Activated T-helper 1 cell treated with anti-CD3 and anti-CD28 coated beads, Interleukin-2, amount 50 U/mL, for 16 hours (primary cell): ENCODE measurements around the gene PEX7.
"Not testable (repeated sequence)": the region's sequence is repeated elsewhere in the genome, so short reads cannot be mapped to it uniquely, and the experiment has no call there.

Experiments
- DNase-seq, 2 donors: peaks; one replicate each; pipeline ENCODE4 v3.0.0-alpha.2; 2020; ENCODE audit warnings: low read depth in 1 of 2, low spot score in 1 of 2

PEX7 gene, protein sequence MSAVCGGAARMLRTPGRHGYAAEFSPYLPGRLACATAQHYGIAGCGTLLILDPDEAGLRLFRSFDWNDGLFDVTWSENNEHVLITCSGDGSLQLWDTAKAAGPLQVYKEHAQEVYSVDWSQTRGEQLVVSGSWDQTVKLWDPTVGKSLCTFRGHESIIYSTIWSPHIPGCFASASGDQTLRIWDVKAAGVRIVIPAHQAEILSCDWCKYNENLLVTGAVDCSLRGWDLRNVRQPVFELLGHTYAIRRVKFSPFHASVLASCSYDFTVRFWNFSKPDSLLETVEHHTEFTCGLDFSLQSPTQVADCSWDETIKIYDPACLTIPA

DNA sequence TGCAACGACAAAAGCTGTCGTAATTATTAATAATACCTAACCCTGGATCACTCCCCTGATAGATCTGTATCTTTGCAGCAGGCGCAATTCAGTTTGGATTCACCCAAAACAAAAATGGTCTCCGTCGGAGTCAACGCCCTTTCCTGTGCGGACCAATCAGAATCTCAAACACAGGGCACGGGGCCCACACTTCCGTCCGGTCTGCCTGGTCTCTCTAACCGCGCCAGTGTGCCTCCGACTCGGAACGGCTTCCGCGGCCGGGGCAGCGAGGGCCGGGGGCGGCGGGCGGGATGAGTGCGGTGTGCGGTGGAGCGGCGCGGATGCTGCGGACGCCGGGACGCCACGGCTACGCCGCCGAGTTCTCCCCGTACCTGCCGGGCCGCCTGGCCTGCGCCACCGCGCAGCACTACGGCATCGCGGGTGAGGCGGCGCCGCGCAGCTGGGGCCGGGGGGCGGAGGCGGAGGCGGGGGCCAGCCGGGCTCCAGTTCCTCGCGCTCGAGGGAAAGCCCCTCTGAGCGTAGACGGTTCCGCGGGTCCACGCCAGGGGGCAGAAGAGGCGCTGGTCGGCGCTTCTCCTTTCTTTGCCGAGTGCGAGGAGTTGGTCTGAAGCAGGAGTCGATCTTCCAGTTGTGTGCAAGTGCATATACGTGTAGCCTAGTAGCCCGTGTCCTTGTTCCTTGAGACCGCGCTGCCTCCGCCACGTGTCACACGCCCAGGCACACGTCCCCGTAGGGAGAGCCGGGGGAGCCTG is at the start of gene PEX7:
Gene PEX7, plus strand, starts transcription at position 217 of the 752 bp plus-strand sequence. Its CDS starts 74 bp downstream, at position 291.
- peak; percentile 59 to 79 for DNase-seq

DNA sequence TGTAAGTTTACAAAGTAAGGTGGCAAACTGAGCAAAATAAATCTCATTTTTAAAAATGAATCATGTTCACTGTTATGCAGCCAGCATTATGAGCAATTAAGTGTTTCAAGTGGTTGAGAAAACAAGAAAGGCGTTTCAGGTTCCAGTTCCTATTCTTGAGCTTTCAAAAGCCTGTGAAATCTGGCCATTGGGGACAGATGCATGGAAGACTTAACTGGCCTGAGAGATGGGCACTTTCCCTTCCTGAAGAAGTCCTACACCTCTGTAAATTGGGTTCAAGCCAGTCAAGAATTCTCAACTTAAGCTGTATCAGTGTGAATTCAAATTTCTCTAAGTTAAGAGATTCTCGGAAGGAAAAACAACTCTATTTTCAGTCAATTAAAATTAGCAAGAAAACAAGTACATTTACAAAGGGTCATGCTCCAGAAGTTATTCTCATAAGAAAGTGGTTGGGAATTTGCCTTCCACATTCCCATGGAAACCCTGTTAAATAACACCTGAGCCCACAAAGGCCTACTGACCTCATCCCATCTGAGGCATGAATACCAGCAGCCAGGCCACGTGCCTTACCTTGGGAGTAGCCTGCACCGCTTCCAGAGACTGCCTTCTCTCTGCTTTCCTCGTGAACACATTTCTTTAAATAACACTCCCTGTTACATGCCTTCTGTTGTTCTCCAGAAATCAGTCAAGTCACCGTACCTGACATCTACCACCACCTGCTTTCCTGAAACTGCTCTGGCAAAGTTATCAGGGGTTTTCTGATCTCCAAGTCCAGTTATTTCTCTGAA is 49.5 kb upstream of the PEX7 start:
- no peak for DNase-seq

DNA sequence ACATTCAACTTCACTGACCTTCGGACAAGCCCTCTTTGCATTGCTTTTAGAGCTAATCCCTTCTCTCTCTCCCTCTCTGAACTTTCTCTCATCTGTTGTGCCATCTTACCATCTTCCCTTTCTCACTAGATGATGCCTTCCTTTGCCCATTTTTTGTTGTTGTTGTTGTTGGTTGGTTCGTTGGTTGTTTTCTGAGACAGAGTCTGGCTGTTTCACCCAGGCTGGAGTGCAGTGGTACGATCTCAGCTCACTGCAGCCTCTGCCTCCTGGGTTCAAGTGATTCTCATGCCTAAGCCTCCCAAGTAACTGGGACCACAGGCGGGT is 49.0 kb upstream of the PEX7 start:
- no peak for DNase-seq

DNA sequence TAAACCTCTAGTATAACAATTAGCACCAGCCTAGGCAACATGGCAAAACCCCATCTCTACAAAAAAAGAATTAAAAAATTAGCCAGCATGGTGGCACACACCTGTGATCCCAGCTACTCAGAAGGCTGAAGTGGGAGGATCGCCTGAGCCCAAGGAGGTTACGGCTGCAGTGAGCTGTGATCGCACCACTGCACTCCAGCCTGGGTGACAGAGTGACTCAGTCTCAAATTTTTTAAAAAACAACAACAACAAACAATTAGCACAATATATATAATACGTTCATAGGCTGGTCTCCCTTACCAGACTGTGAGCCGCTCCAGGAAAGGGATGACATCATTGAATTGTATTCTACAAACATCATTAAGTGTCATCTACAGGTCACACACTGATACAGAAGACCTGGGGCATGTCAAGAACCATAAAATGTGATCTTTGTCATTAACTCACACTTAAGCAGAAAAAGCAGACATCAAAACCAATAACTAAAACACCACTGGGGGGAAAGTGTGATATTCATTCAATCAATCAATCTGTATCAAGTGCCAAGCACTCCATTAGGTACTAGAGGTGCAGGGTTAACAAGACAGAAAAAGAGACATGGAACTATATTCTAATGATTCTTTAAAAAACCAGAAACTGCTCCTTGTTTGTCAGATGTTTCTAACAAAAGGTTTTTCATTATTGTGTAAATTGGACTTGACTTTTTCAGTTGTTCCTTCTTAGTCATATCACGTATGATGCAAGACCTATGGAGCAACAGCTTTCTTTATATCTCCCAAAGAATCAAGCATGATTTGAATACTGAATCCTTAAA is 48.0 kb upstream of the PEX7 start:
- DNase-seq, result no peak

DNA sequence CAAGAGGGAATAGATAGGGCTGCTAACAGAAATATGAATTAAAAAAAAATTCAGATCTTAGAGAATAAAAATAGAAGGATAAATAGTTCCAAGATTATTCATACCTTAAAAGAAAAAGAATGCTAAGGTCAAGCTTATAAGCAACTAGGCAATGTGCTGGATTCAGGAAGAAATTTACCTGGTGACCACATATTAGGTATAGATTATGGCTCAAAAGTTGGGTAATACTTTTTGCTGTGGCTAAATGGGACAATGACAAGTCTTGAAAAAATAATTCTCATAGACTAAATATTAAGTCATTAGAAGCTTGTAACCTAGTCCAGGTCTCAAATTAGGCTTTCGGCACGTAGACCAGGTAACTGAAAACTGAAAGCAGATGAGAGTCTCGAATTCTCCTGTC is 47.3 kb upstream of the PEX7 start:
- DNase-seq, result no peak

DNA sequence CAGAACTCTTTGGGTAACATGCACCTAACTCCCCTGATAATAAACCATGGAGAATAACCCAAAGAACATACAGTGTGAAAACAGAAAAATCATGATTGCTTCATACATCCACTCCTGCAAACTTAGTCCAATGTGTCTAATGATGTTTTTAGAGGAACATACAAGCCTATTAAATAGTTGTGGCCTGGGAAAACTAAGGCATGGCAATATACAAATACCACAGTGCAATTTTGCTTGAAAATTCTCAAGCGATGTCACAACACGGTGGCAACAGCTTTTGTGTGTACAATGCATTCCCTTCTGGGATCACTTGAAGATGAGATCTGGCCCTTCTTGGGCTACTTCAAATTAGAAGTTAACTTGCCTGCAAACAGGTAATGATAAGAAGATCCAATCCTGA is 46.8 kb upstream of the PEX7 start:
- DNase-seq, result no peak

DNA sequence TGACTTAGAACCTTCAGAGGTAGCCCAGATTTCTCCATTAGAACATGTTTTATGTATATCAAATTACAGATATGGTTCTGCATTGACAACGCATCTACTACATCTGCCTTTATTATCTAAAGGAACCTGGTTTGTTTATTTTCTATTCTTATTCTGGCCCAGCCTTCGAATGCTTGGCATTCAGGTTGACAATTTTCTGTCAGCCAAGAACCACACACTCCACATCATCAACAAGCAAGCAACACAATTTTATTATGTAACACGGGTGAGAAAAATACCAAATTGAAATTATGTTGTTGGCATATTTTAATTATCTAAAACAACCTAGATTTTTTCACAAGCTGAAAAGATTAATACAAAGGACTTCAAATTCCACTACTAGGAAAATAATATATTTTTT is 44.7 kb upstream of the PEX7 start:
- DNase-seq, result no peak

DNA sequence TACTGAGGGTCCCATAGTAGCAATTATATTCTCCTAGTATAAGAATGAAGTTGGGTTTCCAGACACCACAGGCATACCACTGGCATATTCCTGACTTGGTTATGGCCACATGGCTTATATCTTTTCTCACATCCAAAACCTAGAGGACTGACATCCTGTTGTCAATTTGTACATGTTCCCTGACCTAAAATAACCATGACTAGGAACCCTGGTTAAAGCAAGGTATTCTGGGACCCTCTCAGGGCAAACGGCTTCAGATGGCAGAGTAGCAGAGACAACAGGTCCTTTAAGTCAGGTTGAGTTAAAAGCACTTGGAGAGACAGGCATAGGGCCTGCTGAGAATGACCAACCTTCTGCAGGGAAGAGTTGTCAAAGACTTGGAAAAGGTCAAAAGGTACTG is 42.7 kb upstream of the PEX7 start:
- DNase-seq, result no peak

DNA sequence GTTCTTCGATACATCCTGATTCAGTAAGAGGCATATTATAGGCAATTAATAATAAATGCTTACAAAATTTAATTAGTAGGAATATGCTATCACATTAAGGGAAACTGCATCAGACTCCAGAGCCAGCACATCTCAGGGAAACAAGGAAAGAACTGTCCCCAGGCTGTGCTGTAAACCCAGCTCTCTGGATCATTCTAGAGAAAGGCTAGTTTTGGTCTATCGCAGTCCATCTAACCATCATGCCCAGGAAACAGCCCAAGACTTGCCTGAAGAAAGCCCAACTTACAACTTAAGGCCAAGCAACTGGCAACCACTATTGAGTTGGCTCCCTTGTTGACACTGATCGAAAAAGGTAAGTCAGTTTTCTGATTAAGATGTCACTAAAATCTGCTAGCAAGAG is 41.4 kb upstream of the PEX7 start:
- DNase-seq, result no peak

DNA sequence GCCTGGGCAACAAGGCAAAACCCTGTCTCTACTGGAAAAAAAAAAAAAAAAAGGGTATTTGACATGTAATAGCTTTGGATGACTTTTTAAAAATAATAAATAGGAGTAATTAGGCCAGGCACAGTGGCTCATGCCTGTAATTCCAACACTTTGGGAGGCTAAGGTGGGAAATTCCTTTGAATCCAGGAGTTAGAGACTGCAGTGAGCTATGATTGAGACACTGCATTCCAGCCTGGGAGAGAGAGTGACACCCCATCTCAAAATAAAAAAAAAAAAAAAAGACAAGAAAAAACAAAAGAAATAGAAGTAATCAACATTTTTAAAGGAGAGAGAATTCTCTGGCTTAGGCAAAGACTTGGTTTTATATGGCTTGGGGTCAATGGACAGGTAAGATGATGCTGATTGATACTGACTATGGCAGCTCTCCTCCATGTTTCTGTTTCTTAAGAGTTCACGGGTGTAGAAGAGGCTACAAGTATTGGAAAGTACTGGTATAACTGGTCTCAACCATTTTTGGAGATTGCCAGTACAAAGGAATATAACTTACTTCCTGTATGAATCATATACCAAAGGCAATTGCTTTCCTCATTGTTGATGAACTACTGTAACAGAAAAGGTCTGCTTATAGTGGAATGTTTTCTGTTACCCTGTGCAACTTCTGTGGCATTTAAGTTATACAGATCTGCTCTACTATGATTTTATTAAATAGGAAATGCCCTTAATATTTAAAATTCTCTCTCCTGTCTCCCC is 40.2 kb upstream of the PEX7 start:
- DNase-seq, result no peak

DNA sequence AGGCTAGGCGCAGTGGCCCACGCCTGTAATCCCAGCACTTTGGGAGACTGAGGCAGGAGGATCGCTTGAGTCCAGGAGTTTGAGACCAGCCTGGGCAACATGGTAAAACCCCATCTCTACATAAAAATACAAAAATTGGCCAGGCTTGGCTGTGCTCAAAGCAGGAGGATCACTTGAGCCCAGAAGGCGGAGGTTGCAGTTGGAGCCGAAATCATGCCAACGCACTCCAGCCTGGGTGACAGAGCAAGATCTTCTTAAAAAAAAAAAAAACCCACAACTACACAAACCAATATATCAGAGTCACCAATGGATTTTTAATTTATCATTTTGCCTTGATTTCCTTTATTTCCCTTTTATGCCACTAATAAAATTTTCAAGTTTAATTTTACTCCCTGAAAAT is 39.4 kb upstream of the PEX7 start:
- DNase-seq, result no peak

DNA sequence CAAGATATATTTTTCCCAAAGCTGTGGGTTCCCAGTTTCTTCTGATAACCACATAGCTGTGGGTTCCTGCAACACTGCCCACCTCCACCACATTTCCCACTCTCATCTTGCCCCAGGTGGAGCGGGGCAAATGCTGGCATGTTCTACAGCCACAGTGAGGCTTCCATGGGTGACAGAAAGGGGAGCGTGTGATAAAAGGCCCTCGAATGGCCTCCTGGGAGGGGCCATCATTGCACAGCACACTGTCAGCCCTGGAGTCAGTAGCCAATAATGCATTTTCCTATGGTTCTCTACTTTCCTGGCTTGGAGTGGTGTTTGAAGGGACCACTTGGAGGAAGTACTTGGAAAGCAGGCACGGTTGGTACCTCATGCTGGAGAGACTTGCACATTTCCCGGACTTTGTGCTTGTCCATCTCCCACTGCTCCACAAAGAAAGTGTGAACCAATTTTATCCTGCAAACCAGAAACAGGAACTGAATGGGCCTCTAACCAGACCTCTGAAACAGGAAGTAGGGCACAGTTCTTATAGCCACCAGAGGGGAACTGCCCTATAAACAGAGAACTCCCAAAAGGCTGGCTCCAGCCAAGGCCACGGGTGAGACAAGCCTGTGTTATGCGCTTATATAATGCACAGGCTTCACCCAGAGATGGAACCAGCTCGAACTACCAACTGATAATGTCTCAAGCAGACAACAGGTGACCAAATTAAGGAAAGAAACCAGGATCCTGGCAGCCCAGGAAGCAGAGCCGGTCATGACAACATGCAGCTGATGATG is 38.7 kb upstream of the PEX7 start:
- no peak for DNase-seq

DNA sequence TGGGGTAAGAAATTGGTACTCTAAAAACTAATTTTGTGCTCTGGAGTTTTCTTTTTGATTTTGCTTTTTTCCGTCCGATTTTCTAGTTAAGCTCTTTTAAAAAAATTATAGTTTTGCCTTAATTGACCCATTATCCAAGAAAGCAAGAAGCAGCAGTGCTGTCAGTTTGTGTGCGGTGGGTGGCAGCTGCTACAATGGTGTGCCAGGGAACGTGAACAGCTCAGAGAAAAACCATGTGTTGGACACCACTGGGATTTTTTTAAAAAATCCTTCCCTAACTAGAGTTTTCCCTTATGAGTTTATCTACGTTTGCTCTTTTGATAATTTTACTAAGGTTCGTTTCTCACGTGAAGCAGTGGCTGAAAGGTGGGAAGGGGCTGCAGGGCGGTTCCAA is 38.1 kb upstream of the PEX7 start:
- DNase-seq, result no peak

DNA sequence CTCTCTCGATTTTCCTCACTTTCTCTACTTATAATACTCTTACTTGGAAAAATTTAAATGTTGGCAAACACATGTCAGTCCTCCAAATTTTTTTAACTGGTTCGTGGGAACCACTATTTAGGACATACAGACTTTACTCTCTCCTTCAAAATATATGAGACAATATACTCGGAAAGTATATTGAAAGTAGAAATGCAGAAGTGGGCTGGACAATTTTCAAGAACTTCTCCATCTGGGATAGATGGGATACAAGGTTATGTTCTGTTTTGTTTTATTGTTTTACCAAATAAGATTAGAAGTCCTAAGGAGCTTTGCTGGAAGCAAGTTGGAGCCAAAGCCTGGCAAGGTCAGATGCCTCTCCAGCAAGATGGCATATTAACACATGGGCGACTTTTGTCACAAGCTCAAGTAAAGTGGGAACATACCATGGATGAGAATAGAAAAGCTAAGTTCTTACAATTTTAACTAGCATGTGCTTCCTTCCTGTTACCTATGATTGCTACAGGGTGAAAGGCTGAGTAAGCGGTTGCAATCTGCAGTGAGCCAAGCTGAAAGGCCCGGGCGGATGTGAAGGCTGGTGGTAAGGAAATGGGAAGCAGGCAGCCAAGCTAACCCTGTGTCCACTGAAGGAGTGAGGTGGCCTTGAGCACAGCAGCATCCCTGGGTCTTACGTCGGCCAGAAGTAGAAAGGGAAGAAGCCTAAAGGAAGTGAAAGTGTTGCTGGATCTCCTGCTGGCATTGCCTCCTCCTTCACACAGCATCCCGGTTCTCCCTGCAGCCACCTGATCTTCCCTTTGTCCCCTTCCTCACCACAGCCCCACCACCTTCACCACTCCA is 37.3 kb upstream of the PEX7 start:
- DNase-seq, result peak in 1 of 2 donors; percentile 16

DNA sequence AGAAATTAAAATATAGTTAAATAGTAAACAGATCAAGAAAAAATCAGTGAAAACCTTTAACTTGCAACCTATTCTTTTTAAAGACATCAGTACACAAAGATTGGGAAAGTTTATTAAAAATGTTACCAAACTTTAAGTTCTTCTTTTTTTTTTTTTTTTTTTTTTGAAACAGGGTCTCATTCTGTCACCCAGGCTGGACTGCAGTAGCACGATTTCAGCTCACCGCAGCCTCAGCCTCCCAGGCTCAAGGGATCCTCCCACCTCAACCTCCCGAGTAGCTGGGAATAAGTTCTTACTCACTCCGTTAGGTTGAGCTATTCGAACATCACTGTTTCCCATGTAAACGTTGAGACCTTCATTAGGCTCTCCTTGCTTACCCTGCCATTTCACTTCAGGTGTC is 35.7 kb upstream of the PEX7 start:
- DNase-seq, result no peak

DNA sequence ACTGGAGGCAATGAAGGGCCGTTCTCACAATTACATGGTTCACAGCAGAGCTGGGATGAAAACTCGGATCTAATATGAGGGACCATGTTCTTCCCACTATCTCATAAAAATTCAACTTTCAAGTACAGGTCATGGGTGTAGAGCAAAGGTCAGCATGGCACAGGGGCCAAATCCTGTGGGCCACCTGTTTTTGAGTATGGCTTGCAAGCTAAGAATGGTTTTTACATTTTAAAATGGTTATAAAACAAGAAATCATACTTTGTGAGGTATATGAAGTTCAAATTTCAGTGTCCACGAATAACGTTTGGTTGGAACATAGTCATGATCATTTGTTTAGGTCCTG is 34.7 kb upstream of the PEX7 start:
- DNase-seq, result no peak

DNA sequence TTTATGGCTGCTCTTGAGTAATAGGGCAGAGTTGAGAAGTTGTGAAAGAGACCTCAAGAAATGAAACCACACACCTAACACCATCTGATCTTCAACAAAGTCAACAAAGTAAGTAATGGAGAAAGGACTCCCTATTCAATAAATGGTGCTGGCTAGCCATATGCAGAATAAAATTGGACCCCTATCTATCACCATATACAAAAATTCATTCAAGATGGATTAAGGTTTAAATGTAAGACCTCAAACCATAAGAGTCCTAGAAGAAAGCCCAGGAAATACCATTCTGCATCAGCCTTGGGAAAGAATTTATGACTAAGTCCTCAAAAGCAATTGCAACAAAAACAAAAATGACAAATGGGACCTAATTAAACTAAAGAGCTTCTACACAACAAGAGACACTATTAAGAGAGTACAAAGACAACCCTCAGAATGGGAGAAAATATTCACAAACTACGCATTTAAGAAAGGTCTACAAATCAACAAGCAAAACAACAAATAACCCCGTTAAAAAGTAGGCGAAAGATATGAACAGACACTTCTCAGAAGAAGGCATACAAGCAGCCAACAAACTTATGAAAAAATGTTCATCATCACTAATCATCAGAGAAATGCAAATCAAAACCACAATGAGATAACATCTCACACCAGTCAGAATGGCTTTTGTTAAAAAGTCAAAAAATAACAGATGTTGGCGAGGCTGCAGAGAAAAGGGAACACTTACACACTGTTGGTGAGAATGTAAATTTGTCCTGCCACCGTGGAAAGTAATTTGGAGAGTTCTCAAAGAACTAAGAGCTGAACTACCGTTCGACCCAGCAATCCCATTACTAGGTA is 34.1 kb upstream of the PEX7 start:
- DNase-seq, result no peak

DNA sequence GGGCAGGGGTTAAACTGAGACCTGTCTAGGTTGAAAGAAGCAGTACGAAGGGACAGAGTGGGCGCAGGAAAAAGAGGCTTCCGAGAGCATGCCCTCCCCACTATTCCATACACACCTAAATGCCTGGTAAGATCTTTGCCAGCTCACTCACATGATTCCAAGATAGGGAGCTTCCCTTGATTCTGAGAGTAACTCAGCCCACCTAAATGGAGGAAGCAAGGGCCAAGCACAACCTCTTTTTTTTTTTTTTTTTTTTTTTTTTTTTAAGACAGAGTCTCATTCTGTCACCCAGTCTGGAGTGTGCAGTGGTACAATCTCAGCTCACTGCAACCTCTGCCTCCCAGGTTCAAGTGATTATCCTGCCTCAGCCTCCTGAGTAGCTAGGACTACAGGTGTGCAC is 33.0 kb upstream of the PEX7 start:
- not testable (repeated sequence) for DNase-seq
